Pancreas (tissue), 10 donors: ENCODE measurements around the gene GMDS. TPM values are rescaled to one million over a fixed set of nuclear protein-coding genes. Genes with fewer than 3 reads are reported as not detected.
A peak's percentile ranks its signal among the peaks of the same experiment; 100 is the strongest.

ENCODE experiments used
- ATAC-seq, 4 donors: fragments of 200-7000 bp; cut with Tn5 transposase; one replicate each; pipeline versions ENCODE4 v1.8.0 to v1.9.1; 2020; ENCODE audit warnings: mild to moderate bottlenecking in 4 of 4, moderate library complexity in 4 of 4
- DNase-seq, 6 donors: peaks; one replicate each; pipeline ENCODE4 v3.0.0-alpha.2; 2020
- FAIRE-seq: peaks from 2 replicates; lab custom pipeline; 2012; peaks lifted over from hg19 to GRCh38; lab: Jason Lieb, UNC
- H3K27ac ChIP-seq, 4 donors: fragments of 200-600 bp; sonication (generic); 1 replicate in 3 of 4; 2 replicates in 1 of 4; pipeline versions ENCODE4 v1.5.0 to v1.8.0; 2020
- H3K27me3 ChIP-seq, 4 donors: fragments of 200-600 bp; one replicate each; pipeline ENCODE4 v1.8.0; 2021
- H3K36me3 ChIP-seq, 3 donors: fragments of 200-600 bp; sonication (generic) in 1 of 3; one replicate each; pipeline versions ENCODE4 v1.5.0 to v1.8.0; 2020 to 2021
- H3K4me1 ChIP-seq, 3 donors: fragments of 200-600 bp; one replicate each; pipeline ENCODE4 v1.8.0; 2021
- H3K4me3 ChIP-seq, 4 donors: fragments of 200-600 bp; sonication (generic) in 2 of 4; one replicate each; pipeline versions ENCODE4 v1.5.0 to v1.8.0; 2020 to 2021
- H3K9me3 ChIP-seq, 4 donors: fragments of 200-600 bp; one replicate each; pipeline ENCODE4 v1.8.0; 2021
- CTCF ChIP-seq, 4 donors: fragments of 200-600 bp; sonication (generic) in 3 of 4; IDR thresholded peaks; one replicate each; pipeline versions ENCODE4 v1.5.0 to v1.8.0; 2021; ENCODE audit warnings: antibody characterized with exemption in 4 of 4
- WGBS, 2 donors: extraction: QIAGEN DNeasy Blood & Tissue Kit; methylation state at CpG; one replicate each; pipeline ENCODE4 v1.1.7; 2013; 5-methylcytosine and 5-hydroxymethylcytosine counted together
- intact Hi-C, 3 donors: fragments of 100-400 bp; cut with DNase I; formaldehyde crosslinking; loops; one replicate each; pipeline versions ENCODE4 v1.11.1 to v1.14.2; 2022
- polyA plus RNA-seq, 2 donors: library from polyadenylated mRNA; stranded (reverse); fragments of 200-250 nt; gene quantifications; one replicate each; pipeline ENCODE4 v1.2.3, GENCODE V29; 2013
- total RNA-seq, 6 donors: library from RNA; stranded (reverse); fragmentation: NEBNext Ultra II Directional in 4 of 6; extraction: Animal tissue kit (Norgen Biotek cat#: 25700) in 4 of 6; gene quantifications; one replicate each; pipeline versions ENCODE4 v1.2.1 to v1.2.4, GENCODE V29; 2021 to 2023
- donor health status: healthy with polysubstance abuse.
- donor health status: DM: no; HTN: no; CAD: no; lungs with moderate emphysema.
- donor health status: DM: no; HTN: no; CAD: no.
- donor health status: control.
- donor health status: control.
- donor health status: Bipolar disorder and iron deficiency.
- donor health status: DM: yes; HTN: yes; CAD: no.
- donor health status: DM: no; HTN: no; CAD: no.
- donor health status: DM: no; HTN: no; CAD: no.
- donor health status: DM: yes; HTN: yes; CAD: no.

The GMDS gene
- total and polyA plus RNA-seq, 8 donors: 7.6 to 40.8 (median 26.5) TPM

GRCh38 chr6:1853761-1854160 lies 391.6 kb downstream of the GMDS start:
- H3K9me3 ChIP-seq: no peaks in the 10 kb centered on the region
- WGBS, 2 donors: 52 to 69% methylated on average over 1 of the region's 1 CpG
- TF ChIP-seq CTCF (IDR thresholded peaks at IDR 0.05): no peak
- no peak for FAIRE-seq
- H3K27me3 ChIP-seq: no peaks in the 10 kb centered on the region
- H3K4me1 ChIP-seq: peaks cover 0 to 20% (median 18%) of the 10 kb centered on the region in 3 donors
- H3K27ac ChIP-seq: no peak overlapping the region
- H3K4me3 ChIP-seq: no peak overlapping the region
- intact Hi-C loops: no loop called here
- no peak for ATAC-seq
- DNase-seq: no peak
- no peaks in the 10 kb centered on the region for H3K36me3 ChIP-seq

DNA sequence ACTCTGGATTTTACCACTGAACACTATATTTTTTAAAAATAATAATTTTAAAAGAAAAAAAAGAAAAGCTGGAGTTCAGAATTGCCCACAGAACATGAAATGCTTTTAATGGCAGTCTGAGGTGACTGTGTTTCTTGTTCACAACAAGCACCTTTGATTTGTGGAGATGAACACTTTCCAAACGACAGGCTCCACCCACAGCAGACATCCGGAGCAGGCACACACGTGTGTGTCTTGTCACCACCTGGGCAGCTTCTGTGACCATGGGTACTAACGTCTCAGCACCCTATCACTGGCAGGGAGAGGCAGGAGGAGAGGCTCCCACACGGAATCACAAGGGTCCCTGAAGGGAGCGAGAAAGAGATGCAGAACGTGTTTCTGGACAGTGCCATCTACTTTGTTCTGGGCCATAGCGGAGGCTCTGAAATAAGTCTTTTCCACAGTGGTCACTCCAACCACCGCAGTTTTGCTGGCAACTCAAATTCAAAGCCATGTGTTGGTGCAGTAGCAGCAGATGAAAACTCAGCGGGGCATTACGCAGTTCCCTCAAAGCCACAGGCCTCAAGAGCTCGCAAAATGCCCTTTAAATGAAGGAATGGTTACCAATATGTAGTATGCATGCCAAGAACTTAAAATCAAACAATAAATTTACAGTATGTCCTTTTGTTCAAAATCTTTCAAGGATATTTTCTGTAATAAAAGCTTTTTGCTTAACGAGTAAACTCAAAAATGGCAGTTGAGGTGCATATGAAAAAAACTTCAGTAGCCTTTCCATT lies 393.5 kb downstream of the GMDS start:
- intact Hi-C loops: no loop called here
- H3K27ac ChIP-seq: no peak overlapping the region
- ATAC-seq: no peak
- peaks cover 0 to 20% (median 18%) of the 10 kb centered on the region in 3 donors for H3K4me1 ChIP-seq
- FAIRE-seq: no peak
- H3K9me3 ChIP-seq: no peaks in the 10 kb centered on the region
- WGBS, 2 donors: 83 to 84% methylated on average over 13 of the region's 13 CpGs
- no peak overlapping the region for H3K4me3 ChIP-seq
- DNase-seq: no peak
- no peak for TF ChIP-seq CTCF (IDR thresholded peaks at IDR 0.05)
- H3K27me3 ChIP-seq: no peaks in the 10 kb centered on the region
- no peaks in the 10 kb centered on the region for H3K36me3 ChIP-seq

GRCh38 chr6:1850840-1851157 lies 394.6 kb downstream of the GMDS start:
- TF ChIP-seq CTCF (IDR thresholded peaks at IDR 0.05): no peak
- FAIRE-seq (no peak), ATAC-seq (peak in 3 of 4 donors; percentile 47 to 57 (median 51)), DNase-seq (no peak)
- no peaks in the 10 kb centered on the region for H3K36me3 ChIP-seq
- H3K9me3 ChIP-seq: no peaks in the 10 kb centered on the region
- no peak overlapping the region for H3K4me3 ChIP-seq
- H3K27me3 ChIP-seq: no peaks in the 10 kb centered on the region
- peaks cover 0 to 20% (median 18%) of the 10 kb centered on the region in 3 donors for H3K4me1 ChIP-seq
- peak overlapping the region in 2 of 4 donors; percentile 15 to 56 for H3K27ac ChIP-seq
- 37 to 47% methylated on average over 7 of the region's 7 CpGs for WGBS, 2 donors
- intact Hi-C loops: no loop called here

DNA sequence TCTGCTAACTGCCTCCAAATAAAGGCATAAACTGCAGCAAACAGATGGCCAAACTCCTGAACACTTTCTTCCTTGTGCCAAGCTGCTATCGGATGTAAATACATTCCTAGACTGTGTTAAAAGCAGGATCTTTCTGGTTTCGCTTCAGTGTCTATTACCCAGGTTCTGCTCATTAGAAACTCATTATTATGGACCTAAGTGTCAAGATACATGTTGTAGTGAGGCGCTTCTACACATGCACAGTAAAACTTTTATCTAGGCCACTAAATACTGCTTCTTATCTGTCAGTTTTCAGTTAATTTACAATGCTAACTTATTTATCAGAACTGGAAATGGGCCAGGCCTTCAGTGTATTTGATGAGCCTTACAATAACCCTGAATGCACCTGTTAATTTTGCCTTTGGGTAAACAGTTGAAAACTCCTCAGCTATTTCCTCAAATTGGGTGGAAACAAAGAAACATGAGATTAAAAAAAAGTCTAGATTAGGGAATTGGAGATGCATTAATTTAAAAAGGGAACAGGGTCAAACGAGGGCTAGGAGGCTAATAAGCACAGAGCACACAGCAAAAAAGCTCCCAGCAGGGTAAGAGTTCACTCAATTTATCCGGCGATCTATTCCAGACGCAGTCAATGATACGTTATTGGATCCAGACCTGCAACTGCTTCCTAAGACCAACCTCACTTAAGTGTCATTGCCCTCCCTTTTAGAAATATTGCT lies 395.1 kb downstream of the GMDS start:
- Histone ChIP-seq H3K36me3 (no peaks in the 10 kb centered on the region), H3K4me3 (no peak overlapping the region), H3K27ac (peak overlapping the region in 2 of 4 donors; percentile 15 to 56), H3K27me3 (no peaks in the 10 kb centered on the region), H3K9me3 (no peaks in the 10 kb centered on the region), H3K4me1 (peaks cover 0 to 20% (median 15%) of the 10 kb centered on the region in 3 donors)
- intact Hi-C loops: no loop called here
- 15 to 21% methylated on average over 8 of the region's 8 CpGs for WGBS, 2 donors
- peak in 1 of 6 donors; percentile 33 for DNase-seq
- ATAC-seq: peak; percentile 66 to 87 (median 82)
- FAIRE-seq: no peak
- no peak for TF ChIP-seq CTCF (IDR thresholded peaks at IDR 0.05)
